Measurements from ENCODE around the gene DPP9.

GRCh38 chr19:4701557-4701956 is 22.1 kb downstream of the DPP9 start:
- TF ChIP-seq EZH2 (IDR thresholded peaks at IDR 0.05; ENCODE audit: low read length, unreplicated experiment) (no peak), CTCF (conservative IDR thresholded peaks at IDR 0.05; ENCODE audit: low read depth, low read length) (no peak), EZH2phosphoT487 (IDR thresholded peaks at IDR 0.05; ENCODE audit: borderline replicate concordance, low read length) (no peak)
